Measurements from ENCODE around the gene KCNJ11.
A peak's percentile ranks its signal among the peaks of the same experiment; 100 is the strongest.

Gene KCNJ11

GRCh38 chr11:17410606-17411379, 22.3 kb upstream of the KCNJ11 start:
- Histone ChIP-seq H3K27ac (no peak overlapping the region), H3K4me3 (no peak overlapping the region)

- no peak overlapping the region for H3K4me3 ChIP-seq
- no peak overlapping the region for H3K27ac ChIP-seq
These were observed 20.2 kb upstream of the KCNJ11 start for GRCh38 chr11:17408641-17409040.

GRCh38 chr11:17408026-17408425, 19.6 kb upstream of the KCNJ11 start:
- Histone ChIP-seq H3K27ac (no peak overlapping the region), H3K4me3 (no peak overlapping the region)

- H3K27ac ChIP-seq = no peak overlapping the region
These were observed 19.1 kb upstream of the KCNJ11 start for GRCh38 chr11:17407575-17407974.

GRCh38 chr11:17406818-17407149, 18.3 kb upstream of the KCNJ11 start:
- Histone ChIP-seq H3K27ac (no peak overlapping the region), H3K4me3 (no peak overlapping the region)

More at GRCh38 chr11:17407575-17407974, 19.1 kb upstream of the KCNJ11 start:
- H3K4me3 ChIP-seq = no peak overlapping the region

GRCh38 chr11:17406082-17406817, 17.8 kb upstream of the KCNJ11 start:
- H3K27ac ChIP-seq = peak overlapping the region in 2 of 21 experiments; percentile 12 to 15
- no peak overlapping the region for H3K4me3 ChIP-seq

GRCh38 chr11:17405232-17406005, 17.0 kb upstream of the KCNJ11 start:
- peak overlapping the region in 2 of 21 experiments; percentile 12 to 15 for H3K27ac ChIP-seq
- H3K4me3 ChIP-seq = no peak overlapping the region

- no peak overlapping the region for H3K27ac ChIP-seq
These were observed 15.7 kb upstream of the KCNJ11 start for GRCh38 chr11:17403980-17404759.

GRCh38 chr11:17402486-17402885, 14.0 kb upstream of the KCNJ11 start:
- Histone ChIP-seq H3K27ac (no peak overlapping the region), H3K4me3 (no peak overlapping the region)

More at GRCh38 chr11:17403980-17404759, 15.7 kb upstream of the KCNJ11 start:
- H3K4me3 ChIP-seq = no peak overlapping the region

- H3K4me3 ChIP-seq = no peak overlapping the region
- no peak overlapping the region for H3K27ac ChIP-seq
These were observed 13.4 kb upstream of the KCNJ11 start for GRCh38 chr11:17401841-17402240.

- Histone ChIP-seq H3K27ac (no peak overlapping the region), H3K4me3 (no peak overlapping the region)
These were observed 12.9 kb upstream of the KCNJ11 start for GRCh38 chr11:17401316-17401715.

- H3K4me3 ChIP-seq = no peak overlapping the region
- H3K27ac ChIP-seq = no peak overlapping the region
These were observed 11.8 kb upstream of the KCNJ11 start for GRCh38 chr11:17400048-17400775.

GRCh38 chr11:17399236-17399635, 10.8 kb upstream of the KCNJ11 start:
- no peak overlapping the region for H3K4me3 ChIP-seq
- H3K27ac ChIP-seq = no peak overlapping the region

- Histone ChIP-seq H3K4me3 (no peak overlapping the region), H3K27ac (no peak overlapping the region)
These were observed 9.0 kb upstream of the KCNJ11 start for GRCh38 chr11:17397311-17398002.

- no peak overlapping the region for H3K27ac ChIP-seq
- H3K4me3 ChIP-seq = no peak overlapping the region
These were observed 8.3 kb upstream of the KCNJ11 start for GRCh38 chr11:17396598-17397310.

- H3K27ac ChIP-seq = no peak overlapping the region
- H3K4me3 ChIP-seq = no peak overlapping the region
These were observed 7.5 kb upstream of the KCNJ11 start for GRCh38 chr11:17395978-17396377.

- no peak overlapping the region for H3K4me3 ChIP-seq
- H3K27ac ChIP-seq = no peak overlapping the region
These were observed 7.1 kb upstream of the KCNJ11 start for GRCh38 chr11:17395554-17395961.
